Fibroblast of skin of left biceps (primary cell): Measurements from ENCODE around the gene FAF1.
"Not testable (repeated sequence)": the region's sequence is repeated elsewhere in the genome, so short reads cannot be mapped to it uniquely, and the experiment has no call there.

ENCODE experiments used
- DNase-seq, 2 experiments: peaks; one replicate each; pipeline ENCODE4 v3.0.0-alpha.2; 2013; ENCODE audit warnings: low read depth in 2 of 2

The FAF1 gene

DNA sequence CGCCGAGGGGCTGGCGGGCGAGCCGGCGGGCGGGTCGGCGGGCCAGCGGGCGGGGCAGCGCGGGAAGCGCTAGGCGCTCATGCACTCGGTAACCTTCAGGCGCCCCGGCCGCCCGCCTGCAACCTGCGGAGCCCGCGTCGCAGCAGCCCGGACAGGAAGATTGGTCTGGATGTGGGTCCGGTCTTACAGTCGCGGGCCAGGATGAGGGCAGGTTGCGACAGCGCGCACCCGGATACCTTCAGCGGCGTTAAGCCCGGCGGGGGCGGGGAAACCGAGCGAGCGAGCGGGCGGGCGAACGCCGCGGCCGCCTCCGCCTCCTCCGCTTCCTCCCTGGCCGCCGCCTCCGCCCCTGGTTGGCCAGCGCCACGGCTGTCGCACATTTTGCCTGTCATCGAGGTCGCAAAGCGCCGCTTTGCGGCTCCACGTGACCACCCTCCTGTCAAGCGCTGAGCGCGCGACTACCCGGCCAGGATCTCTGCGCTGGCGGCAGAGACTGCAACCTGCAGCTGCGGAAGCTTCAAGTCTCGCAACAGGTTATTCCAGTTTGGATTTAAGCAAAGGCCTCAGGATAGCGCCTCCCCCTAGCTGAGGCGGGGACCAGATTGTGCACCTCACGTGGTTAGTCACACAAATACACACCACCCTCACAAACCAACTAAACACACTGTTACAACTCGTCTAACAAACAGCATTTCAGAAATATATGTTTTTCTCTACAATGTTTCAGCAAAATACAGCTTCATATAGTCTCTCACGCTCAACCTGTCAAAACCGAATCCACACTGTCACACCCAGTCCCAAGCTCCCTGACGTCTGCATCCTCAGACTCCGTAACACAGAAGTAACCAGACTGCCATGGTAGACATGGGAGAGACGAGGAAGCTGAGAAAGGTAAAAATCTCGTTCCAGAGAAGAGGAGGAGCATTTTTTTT is at the start of gene FAF1:
FAF1 (minus strand) TSS at position 355 of the 932 bp plus-strand sequence. CDS start 456 bp downstream, outside the sequence.
- peak; percentile 81 to 83 for DNase-seq

DNA sequence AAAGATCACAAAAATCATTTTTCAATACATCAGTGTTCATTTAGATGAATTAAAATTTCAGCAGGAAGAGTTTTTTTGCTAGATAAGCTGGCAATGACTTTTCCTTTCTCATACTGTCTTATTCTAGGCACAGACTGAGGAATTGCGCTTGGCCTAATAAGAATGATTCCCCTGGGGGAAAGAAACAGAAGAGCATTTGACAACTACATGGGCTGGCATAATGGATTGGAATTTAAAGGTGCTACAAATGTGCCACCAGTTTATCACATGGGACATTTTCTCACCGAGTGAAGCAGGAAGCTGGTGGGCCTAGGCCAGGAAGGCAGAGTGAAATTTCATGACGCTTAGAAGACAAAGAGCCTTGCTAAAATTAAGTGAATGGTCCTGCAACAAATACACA is 49.3 kb upstream of the FAF1 start:
- no peak for DNase-seq

DNA sequence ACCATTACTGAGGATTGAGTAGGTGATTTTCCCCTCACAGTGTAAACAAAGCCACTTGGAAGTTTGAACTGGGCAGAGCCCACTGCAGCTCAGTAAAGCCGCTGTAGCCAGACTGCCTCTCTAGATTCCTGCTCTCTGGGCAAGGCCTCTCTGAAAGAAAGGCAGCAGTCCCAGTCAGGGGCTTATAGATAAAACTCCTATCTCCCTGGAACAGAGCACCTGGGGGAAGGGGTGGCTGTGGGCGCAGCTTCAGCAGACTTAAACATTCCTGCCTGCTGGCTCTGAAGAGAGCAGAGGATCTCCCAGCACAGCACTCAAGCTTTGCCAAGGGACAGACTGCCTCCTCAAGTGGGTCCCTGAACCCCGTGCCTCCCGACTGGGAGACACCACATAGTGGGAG is 45.5 kb upstream of the FAF1 start:
- DNase-seq, result not testable (repeated sequence)

DNA sequence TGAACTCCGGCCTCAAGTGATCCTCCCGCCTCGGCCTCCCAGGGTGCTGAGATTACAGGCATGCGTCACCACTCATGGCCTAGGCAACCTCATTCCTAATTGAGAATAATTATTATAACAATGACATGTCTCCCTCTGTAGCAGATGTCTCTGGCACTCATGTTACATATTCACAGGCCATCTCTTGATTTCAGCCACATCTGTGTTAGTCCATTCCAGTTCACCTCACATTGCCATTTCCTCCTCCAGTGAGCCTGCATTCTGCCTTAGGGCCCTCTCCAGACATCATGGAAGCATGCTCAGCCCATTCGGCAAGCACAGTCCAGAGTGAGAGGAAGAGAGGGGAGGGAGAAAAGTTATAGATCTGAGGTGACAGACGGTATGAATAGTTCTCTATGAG is 42.4 kb upstream of the FAF1 start:
- DNase-seq, result no peak

DNA sequence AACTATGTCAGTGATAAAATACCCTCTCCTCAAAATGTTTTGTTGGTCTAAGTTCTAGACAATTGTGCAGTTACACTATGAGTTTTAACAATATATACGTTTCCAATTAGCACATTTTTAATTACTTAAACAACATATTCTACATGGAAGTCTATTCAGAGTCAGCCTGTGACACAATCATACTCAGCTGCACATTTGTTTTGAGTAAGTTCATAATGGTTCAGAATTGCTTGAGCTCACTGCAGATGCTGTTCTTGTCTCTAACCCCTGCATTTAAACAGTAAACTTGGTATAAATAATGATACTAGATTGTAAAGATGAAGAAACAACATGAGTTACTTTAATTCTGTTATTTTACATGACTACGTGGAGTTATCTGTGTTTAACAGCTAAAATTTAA is 40.6 kb upstream of the FAF1 start:
- no peak for DNase-seq

DNA sequence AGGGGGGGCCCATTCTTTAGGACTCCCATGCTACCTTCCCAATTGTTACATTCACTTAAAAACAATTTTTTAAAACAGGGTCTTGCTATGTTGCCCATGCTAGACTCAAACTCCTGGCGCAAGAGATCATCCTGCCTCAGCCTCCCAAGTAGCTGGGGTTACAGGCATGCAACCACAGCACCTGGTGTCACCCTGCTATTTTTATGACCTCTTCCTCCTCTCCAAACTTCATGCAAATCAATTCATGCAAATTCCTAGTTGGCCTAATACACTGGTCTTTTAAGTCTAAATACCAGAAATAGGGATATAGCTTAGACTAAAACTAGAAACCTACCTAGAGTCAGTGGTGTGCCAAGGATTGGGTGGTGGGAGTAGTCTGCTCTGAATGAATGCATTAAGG is 40.1 kb upstream of the FAF1 start:
- DNase-seq, result no peak

DNA sequence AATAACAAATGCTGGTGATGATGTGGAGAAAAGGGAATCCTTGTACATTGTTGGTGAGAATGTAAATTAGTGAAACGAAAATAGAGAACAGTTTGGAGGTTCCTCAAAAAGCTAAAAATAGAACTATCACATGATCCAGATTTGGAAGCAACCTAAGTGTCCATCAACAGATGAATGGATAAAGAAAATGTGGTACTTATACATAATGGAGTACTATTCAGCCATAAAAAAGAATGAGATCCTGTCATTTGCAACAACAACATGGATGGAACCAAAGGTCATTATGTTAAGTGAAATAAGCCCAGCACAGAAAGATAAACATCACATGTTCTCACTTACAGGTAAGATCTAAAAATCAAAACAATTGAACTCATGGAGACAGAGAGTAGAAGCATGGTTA is 39.3 kb upstream of the FAF1 start:
- not testable (repeated sequence) for DNase-seq

DNA sequence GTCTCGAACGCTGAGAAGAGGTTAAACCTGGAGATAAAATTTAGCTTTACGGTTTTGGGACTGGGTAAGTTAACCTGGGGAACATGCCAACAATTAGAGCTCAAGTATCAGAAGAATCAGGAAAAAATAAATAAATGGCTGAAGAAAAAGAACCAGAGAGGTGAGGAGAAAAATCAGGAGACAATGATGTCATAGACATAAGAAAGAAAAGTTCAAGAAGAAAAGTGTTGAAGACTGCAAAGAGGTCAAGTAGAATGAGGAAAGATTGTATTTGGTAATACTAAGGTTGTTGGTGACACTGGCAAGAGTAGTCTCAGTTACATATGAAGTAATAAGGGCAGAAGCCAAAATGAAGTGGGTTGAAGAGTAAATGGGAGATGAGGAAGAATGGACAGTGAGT is 36.0 kb upstream of the FAF1 start:
- DNase-seq, result no peak

DNA sequence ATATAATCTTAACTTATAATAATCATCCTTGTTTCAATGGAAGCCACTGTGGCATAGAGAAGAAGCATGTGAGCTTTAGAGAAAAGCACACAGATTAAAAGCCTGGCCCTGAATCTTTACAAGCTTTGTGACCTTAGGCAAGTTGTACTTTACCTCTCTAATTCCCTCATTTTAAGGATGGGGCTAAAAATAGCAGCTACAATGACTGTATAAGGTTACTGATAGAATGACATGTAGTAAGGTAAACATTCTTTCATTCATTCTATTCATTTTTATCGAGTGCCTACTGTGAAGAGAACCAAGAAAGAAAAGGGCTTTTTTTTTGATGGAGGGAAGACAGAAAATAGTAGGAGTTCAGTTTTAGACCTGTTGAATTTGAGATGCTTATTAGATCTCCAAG is 35.6 kb upstream of the FAF1 start:
- DNase-seq, result no peak

DNA sequence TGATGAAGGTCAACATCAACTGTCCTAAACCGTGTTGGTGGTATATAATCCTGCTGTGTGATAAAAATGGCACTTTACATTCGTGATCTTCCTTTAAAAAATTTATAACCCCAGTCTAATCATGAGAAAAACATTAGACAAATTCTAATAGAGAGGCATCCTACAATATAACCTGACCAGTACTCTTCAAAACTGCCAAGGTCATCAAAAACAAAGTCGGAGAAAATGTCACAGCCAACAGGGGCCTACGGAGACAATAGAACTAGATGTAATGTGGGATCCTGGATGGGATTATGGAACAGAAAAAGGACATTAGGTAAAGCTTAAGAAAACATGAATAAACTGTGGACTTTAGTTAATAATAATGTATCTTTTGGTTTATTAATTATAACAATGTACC is 34.9 kb upstream of the FAF1 start:
- no peak for DNase-seq

DNA sequence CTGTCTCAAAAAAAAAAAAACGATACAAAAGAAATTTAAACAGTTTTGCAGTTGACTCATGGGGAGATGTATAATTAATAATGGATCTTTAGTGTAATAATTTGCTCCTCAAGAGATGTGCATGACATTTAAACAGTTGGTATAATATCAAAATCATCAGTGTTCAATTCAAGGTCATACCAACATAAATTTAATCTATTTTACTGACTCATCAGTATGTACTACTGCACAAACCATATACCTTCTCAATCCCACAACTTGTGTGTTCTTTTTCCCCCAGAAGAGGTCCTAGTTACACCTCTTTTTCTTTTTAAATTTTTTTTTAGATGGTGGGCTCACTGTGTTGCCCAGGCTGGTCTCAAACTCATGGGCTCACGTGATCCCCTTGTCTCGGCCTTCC is 33.6 kb upstream of the FAF1 start:
- DNase-seq, result no peak

DNA sequence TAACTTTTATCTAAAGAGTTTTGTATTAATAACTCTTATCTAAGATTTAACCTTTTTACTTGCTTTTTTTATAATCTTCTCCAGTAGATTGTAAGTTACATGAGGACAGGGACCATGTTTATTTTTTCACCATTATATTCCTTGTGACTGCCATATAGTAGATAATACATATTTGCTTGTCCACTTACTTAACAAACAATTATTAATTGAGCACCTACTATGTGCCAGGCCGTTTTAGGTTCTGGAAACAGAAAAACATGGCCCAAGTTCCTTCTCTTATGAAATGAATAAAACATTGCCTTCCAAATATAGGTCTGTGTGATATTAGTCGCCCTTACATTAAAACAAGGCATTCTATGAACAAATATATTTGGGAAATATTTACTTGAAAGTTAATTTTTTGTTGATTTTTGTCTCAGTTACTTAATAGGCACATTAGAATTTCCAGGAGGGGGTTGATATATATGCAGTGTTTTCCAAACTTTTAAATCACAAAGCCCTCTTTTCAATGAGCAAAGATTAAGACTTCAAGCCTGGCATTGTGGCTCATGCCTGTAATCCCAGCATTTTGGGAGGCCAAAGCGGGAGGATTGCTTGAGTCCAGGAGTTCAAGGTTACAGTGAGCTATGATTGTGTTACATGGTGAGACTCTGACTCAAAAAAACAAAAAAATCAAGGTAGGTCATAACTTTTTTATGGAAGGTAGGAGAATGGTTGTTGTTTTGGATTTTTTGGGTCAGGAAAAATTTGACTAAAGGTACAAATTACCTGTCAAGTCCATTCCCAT is 32.7 kb upstream of the FAF1 start:
- DNase-seq, result no peak

DNA sequence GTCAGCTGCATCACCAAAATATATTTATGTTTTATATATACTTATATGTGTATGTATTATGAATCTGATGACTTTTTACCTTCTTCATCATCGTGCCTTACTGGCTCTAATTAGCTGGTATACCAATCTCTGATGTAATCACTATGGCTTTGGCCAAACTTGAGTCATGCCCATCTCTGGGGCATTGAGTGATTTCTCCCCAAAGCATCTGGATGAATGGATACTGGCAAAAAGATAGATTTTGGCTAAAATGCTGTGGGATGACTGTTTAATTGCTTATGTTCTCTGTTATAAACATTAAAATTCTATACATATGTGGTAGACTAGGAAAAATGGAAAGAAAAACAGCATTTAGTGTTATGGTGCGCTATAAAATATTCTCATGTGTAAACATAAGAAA is 29.6 kb upstream of the FAF1 start:
- DNase-seq, result no peak

DNA sequence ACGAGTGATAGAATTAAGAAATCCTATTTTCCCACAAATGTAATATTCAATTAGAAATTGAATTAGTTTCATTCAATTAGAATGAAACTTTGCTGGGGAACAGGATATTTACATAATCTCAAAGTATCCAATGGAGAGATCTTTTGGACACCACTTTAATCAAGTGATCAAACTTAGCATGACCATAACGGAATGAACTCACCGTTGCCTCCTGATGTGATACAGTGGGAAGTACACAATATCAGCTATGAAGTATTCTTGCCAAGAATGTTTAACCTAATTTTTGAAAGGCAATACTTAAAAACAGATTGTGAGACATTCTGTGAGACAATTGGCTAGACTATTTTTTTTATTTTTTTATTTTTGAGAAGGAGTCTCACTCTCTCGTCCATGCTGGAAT is 26.6 kb upstream of the FAF1 start:
- no peak for DNase-seq

DNA sequence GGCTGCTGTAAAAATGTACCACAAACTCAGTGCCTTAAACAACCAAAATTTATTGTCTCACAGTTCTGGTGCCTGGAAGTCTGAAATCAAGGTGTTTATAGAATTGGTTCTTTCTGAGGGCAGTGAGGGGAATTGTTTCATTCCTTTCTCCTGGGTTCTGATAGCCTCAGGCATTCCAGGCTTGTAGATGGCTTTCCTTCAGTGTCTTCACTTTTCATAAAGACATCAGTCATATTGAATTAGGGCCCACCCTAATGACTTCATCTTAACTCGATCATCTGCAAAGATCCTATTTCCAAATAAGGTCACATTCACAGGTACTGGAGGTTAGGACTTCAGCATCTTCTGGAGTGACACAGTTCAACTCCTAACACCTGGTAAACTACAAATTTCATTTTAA is 25.0 kb upstream of the FAF1 start:
- no peak for DNase-seq

DNA sequence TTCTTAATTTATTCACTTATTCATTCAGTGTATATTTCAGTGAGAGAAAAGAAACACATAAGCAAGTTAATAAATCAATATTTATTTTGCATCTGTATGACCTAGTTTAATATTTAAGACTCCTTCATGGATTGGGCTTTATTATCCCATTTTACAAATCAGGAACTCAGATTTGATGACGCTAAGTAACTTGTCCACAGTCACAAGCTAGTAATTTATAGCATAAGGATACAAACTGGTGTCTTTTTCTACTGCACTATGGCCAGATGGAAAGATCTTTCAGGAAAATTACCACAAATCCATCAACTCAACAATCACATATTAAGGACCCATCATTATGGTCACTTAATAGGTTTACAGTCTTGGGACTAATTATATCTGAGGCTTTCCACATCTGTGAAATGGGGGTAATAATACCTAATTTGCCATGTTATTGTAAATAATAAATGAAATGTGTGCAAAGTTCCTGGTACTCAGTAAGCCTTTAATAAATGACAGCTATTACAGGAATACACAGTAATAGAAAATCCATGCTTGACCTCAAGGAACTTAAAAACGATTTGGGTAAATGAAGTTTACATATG is 23.2 kb upstream of the FAF1 start:
- no peak for DNase-seq

DNA sequence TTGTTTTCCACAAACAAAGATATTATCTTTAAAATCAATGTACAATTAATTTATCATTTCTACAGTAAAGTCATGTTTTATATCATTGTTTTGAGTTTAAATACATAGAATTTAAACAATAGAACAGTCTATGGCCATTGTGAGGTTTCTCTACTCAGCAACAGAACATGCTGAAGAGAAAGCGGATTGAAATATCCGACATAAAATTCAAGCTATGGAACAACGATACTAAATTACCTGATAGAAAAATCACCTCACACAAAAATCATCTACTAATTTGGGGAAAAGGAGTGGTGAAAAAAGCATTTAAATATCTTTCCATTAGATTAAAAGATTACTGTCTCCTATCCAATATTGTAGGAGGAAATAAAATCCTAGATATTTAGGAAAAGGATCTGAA is 22.5 kb upstream of the FAF1 start:
- DNase-seq, result no peak

DNA sequence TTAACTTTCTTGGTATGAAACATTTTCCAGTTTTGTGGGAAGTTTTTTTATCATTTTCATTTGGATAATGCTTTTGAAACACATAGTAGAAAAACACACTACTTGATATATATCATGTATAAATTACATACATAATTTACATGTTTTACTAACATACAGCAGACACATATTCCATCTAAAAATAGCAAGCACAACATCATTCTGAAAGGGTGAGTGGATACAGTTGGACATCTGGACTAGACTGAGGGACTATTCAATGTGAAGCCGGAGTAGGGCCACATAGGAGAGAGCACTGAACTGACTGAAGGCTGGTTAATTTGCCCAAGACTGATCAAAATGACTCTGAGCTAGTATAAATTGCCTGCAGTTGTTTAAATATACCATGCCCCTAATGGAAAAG is 21.7 kb upstream of the FAF1 start:
- no peak for DNase-seq

DNA sequence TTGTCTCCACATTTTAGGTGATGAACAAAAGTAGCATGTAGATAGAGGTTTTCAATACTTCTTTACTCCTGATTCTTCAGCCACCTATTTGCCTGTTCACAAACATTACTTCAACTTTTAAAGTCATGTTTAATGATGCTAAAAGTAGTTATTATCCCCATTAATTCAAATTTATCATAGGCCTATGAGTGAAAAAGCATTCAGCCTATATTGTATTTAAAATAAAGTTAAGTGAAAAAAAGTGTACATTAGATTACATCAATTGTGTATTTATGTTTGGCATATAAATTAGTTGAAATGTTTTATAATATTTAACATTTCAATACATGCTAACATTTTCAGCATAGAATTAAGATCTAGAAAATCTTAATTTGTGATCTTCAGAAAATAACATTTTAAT is 20.4 kb upstream of the FAF1 start:
- no peak for DNase-seq

DNA sequence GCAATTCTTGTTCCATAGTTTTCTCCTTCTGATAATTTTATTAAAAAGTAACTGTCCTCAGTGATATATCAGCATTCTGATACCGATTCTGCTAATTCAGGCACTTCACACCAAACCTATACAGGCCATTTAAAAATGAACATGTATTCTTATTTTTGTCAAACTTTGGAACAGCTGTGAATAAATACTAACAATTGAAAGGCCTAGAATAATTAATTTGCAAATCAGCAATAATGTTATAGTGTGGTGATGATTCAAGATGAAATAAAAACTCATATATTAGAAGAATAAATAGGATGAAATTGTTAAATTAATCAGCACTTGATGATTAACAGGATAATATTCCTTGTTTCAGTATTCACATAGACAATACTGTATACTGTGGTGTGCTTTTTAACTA is 19.9 kb upstream of the FAF1 start:
- DNase-seq, result no peak

DNA sequence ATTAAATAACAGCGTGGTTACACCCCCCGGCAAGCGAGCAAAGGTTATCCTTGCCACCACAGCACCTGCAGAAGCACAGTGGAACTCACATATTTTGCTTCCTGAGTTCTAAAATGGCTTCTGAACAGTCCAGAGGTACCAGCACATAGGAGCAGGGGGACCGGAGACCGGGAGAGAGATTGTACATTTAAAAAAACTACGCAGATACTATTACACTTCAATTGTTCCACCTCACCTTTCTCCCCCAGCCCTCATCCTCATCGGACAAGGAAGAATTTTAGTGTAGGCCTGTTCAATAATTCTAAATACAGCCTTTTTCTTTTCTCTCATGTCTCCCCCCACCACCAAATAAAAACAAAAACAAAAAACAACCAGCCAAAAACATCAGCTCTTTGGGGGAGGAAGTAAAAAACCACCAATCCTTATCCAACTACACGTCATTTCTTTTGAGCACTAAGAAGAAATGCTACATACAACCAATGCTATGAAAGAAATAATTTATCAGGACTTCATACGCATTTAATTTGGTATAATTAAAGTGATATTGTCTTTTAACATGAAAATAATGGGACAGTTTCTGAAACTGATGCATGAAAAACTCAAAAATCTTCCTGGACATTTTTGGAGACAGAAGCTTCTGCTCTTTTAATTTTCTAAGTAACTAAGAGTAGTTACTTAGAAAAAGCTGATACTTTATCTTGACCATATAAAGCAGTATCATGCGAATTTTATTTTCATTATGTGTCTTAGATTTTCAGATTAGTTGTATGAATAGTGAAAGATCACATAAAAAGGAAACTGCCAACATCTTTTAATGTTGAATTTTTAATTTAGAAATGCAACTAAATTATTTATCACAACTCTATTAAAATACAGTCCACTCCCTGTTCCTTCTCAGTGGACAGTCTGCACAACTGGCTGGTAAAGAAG is 19.1 kb upstream of the FAF1 start:
- DNase-seq, result no peak
